ENCODE results near the gene AIFM2.
A peak's percentile ranks its signal among the peaks of the same experiment; 100 is the strongest.
"Not testable (repeated sequence)": the region's sequence is repeated elsewhere in the genome, so short reads cannot be mapped to it uniquely, and the experiment has no call there.

The AIFM2 gene

GRCh38 chr10:70132098-70133029 is at the start of gene AIFM2:
Gene AIFM2 (minus strand): TSS chr10:70132825. CDS start chr10:70124084, 8,741 bp downstream.
- in situ Hi-C loops (cut with MboI; ENCODE audit: low pct_unique_long_range_greater_than_20kb, low sequenced_read_pairs), result no loop called here
- peak; percentile 49 for DNase-seq

- DNase-seq; in situ Hi-C loops (cut with MboI; ENCODE audit: low pct_unique_long_range_greater_than_20kb, low sequenced_read_pairs): not testable (repeated sequence)
Measured at GRCh38 chr10:70179209-70179608, 46.6 kb upstream of the AIFM2 start.

GRCh38 chr10:70178139-70178725 is 45.6 kb upstream of the AIFM2 start:
- no peak for DNase-seq
- in situ Hi-C loops (cut with MboI; ENCODE audit: low pct_unique_long_range_greater_than_20kb, low sequenced_read_pairs), result no loop called here

GRCh38 chr10:70176441-70176840 is 43.8 kb upstream of the AIFM2 start:
- in situ Hi-C loops (cut with MboI; ENCODE audit: low pct_unique_long_range_greater_than_20kb, low sequenced_read_pairs), result no loop called here
- DNase-seq, result no peak

- DNase-seq, result no peak
- in situ Hi-C loops (cut with MboI; ENCODE audit: low pct_unique_long_range_greater_than_20kb, low sequenced_read_pairs), result no loop called here
Measured at GRCh38 chr10:70175516-70175915, 42.9 kb upstream of the AIFM2 start.

- DNase-seq, result peak; percentile 51
- in situ Hi-C loops (cut with MboI; ENCODE audit: low pct_unique_long_range_greater_than_20kb, low sequenced_read_pairs), result no loop called here
Measured at GRCh38 chr10:70174058-70174741, 41.6 kb upstream of the AIFM2 start.

- DNase-seq, result peak; percentile 43
- in situ Hi-C loops (cut with MboI; ENCODE audit: low pct_unique_long_range_greater_than_20kb, low sequenced_read_pairs), result no loop called here
Measured at GRCh38 chr10:70169649-70170364, 37.2 kb upstream of the AIFM2 start.

GRCh38 chr10:70169011-70169410 is 36.4 kb upstream of the AIFM2 start:
- in situ Hi-C loops (cut with MboI; ENCODE audit: low pct_unique_long_range_greater_than_20kb, low sequenced_read_pairs), result no loop called here
- peak; percentile 36 for DNase-seq

GRCh38 chr10:70167246-70167645 is 34.6 kb upstream of the AIFM2 start:
- no peak for DNase-seq
- in situ Hi-C loops (cut with MboI; ENCODE audit: low pct_unique_long_range_greater_than_20kb, low sequenced_read_pairs), result no loop called here

- in situ Hi-C loops (cut with MboI; ENCODE audit: low pct_unique_long_range_greater_than_20kb, low sequenced_read_pairs), result no loop called here
- no peak for DNase-seq
Measured at GRCh38 chr10:70166394-70166793, 33.8 kb upstream of the AIFM2 start.

GRCh38 chr10:70164163-70164562 is 31.5 kb upstream of the AIFM2 start:
- DNase-seq, result peak; percentile 76
- in situ Hi-C loops (cut with MboI; ENCODE audit: low pct_unique_long_range_greater_than_20kb, low sequenced_read_pairs), result no loop called here

GRCh38 chr10:70163448-70163847 is 30.8 kb upstream of the AIFM2 start:
- no peak for DNase-seq
- in situ Hi-C loops (cut with MboI; ENCODE audit: low pct_unique_long_range_greater_than_20kb, low sequenced_read_pairs), result no loop called here

GRCh38 chr10:70162892-70163201 is 30.2 kb upstream of the AIFM2 start:
- peak; percentile 20 for DNase-seq
- in situ Hi-C loops (cut with MboI; ENCODE audit: low pct_unique_long_range_greater_than_20kb, low sequenced_read_pairs), result no loop called here

GRCh38 chr10:70162151-70162891 is 29.7 kb upstream of the AIFM2 start:
- in situ Hi-C loops (cut with MboI; ENCODE audit: low pct_unique_long_range_greater_than_20kb, low sequenced_read_pairs), result no loop called here
- DNase-seq, result no peak

GRCh38 chr10:70160798-70161197 is 28.2 kb upstream of the AIFM2 start:
- no peak for DNase-seq
- in situ Hi-C loops (cut with MboI; ENCODE audit: low pct_unique_long_range_greater_than_20kb, low sequenced_read_pairs), result no loop called here

GRCh38 chr10:70159366-70159765 is 26.7 kb upstream of the AIFM2 start:
- DNase-seq; in situ Hi-C loops (cut with MboI; ENCODE audit: low pct_unique_long_range_greater_than_20kb, low sequenced_read_pairs): not testable (repeated sequence)

GRCh38 chr10:70158113-70158512 is 25.5 kb upstream of the AIFM2 start:
- no peak for DNase-seq
- in situ Hi-C loops (cut with MboI; ENCODE audit: low pct_unique_long_range_greater_than_20kb, low sequenced_read_pairs), result no loop called here

GRCh38 chr10:70155255-70155838 is 22.7 kb upstream of the AIFM2 start:
- in situ Hi-C loops (cut with MboI; ENCODE audit: low pct_unique_long_range_greater_than_20kb, low sequenced_read_pairs), result no loop called here
- DNase-seq, result no peak

- DNase-seq, result no peak
- in situ Hi-C loops (cut with MboI; ENCODE audit: low pct_unique_long_range_greater_than_20kb, low sequenced_read_pairs), result no loop called here
Measured at GRCh38 chr10:70148516-70148915, 15.9 kb upstream of the AIFM2 start.
